Stomach (tissue), 9 donors: ENCODE results near the gene DOCK1. TPM values are rescaled to one million over a fixed set of nuclear protein-coding genes. Genes with fewer than 3 reads are reported as not detected.
A peak's percentile ranks its signal among the peaks of the same experiment; 100 is the strongest.

Experiments used
- DNase-seq, 2 donors: peaks; one replicate each; pipeline versions ENCODE4 v3.0.0 to v3.0.0-alpha.2; 2013 to 2019
- H3K27ac ChIP-seq, 5 donors: fragments of 200-600 bp in 4 of 5; sonication (generic) in 4 of 5; one replicate each; pipeline ENCODE4 v1.5.1; 2013 to 2019; ENCODE audit warnings: mild to moderate bottlenecking in 1 of 5, moderate library complexity in 1 of 5
- H3K27me3 ChIP-seq, 3 donors: fragments of 200-600 bp; sonication (generic); one replicate each; pipeline ENCODE4 v1.5.1; 2017 to 2019; ENCODE audit warnings: mixed run types in 1 of 3
- H3K36me3 ChIP-seq, 4 donors: fragments of 200-600 bp; sonication (generic); 1 replicate in 3 of 4; 2 replicates in 1 of 4; pipeline ENCODE4 v1.5.1; 2016 to 2019
- H3K4me1 ChIP-seq, 4 donors: fragments of 200-600 bp; sonication (generic); one replicate each; pipeline ENCODE4 v1.5.1; 2016 to 2019
- H3K4me3 ChIP-seq, 4 donors: fragments of 200-600 bp; sonication (generic) in 3 of 4; one replicate each; pipeline ENCODE4 v1.5.1; 2016 to 2019; ENCODE audit warnings: mild to moderate bottlenecking in 1 of 4
- H3K9me3 ChIP-seq, 4 donors: fragments of 200-600 bp; sonication (generic); one replicate each; pipeline ENCODE4 v1.5.1; 2016 to 2019
- CTCF ChIP-seq, 7 experiments: fragments of 450-650 bp in 4 of 7; fragments of 200-600 bp in 3 of 7; sonication (generic) in 3 of 7; IDR thresholded peaks; one replicate each; pipeline ENCODE4 v1.5.1; 2016 to 2019; ENCODE audit warnings: antibody characterized with exemption in 7 of 7, control low read depth in 2 of 7, mild to moderate bottlenecking in 1 of 7
- EP300 ChIP-seq: sonication (generic); formaldehyde crosslinking; IDR thresholded peaks from one replicate; pipeline ENCODE4 v1.6.1; 2017; ENCODE audit warnings: antibody characterized with exemption
- POLR2A ChIP-seq, 4 donors: fragments of 450-650 bp; IDR thresholded peaks; one replicate each; pipeline ENCODE4 v1.6.1; 2016; ENCODE audit warnings: antibody characterized with exemption in 4 of 4, control low read depth in 2 of 4, mild to moderate bottlenecking in 1 of 4, moderate library complexity in 1 of 4
- POLR2AphosphoS5 ChIP-seq, 3 donors: sonication (generic); formaldehyde crosslinking; IDR thresholded peaks; one replicate each; pipeline ENCODE4 v1.6.1; 2016; ENCODE audit warnings: antibody characterized with exemption in 3 of 3
- WGBS, 5 donors: extraction: QIAGEN DNeasy Blood & Tissue Kit in 3 of 5; methylation state at CpG; one replicate each; pipeline versions ENCODE4 v1.1.5 to v1.1.7; 2013 to 2018; 5-methylcytosine and 5-hydroxymethylcytosine counted together
- intact Hi-C: fragments of 100-400 bp; cut with DNase I; formaldehyde crosslinking; loops from one replicate; pipeline ENCODE4 v1.15.1; 2023; ENCODE audit warnings: low total_unique reads
- polyA plus RNA-seq, 3 donors: library from polyadenylated mRNA; stranded (reverse); fragments of 200-250 nt; gene quantifications; one replicate each; pipeline ENCODE4 v1.2.3, GENCODE V29; 2013
- total RNA-seq, 5 donors: library from RNA; depleted of rRNA; stranded (reverse); fragments of >200 nt; gene quantifications; one replicate each; pipeline versions ENCODE4 v1.1.0 to v1.2.3, GENCODE V29; 2014 to 2016
- donor health status: healthy with polysubstance abuse.
- donor health status: Bipolar disorder and iron deficiency.
- donor health status: healthy.

The DOCK1 gene
- total and polyA plus RNA-seq, 8 donors, result 8.4 to 114 (median 35.0) TPM

DNA sequence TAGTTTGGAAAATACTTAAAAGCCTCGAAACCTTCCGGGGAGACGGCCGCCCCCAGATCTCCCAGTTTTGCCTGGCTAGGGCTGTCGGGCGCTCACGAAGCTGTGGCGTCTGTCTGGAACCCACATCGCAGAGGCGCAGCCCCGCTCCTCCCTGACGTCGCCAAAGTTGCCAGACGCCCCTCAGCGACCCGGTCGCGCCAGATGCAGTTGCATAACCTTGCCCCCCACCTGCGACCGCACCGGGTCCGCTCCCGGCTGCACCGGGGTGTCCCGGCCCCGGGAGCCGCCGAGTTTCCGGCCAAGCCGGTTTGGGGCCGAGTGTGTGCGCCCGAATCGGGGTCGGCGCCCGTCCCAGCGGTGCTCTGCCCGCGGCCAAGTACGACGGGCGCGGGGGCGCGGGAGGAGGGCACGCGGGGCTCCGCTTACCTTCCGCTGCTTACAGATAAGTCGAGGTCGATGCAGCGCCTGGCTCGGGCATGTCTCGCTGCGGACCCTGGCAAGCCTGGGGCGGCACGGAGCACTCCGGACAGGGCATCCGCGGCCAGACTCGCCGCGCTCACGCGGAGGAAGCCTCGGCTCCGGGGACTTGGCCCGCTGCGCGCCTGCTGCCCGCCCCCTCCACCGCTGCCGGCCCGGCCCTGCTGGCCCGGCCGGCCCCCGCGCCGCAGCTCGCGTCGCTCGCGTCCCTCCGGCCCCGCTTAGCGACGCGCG, 290.5 kb downstream of the DOCK1 start:
- intact Hi-C loops, result no loop called here
- 1 to 2% (median 2%) methylated on average over 23 to 91 of the region's 91 CpGs for WGBS, 5 donors
- Histone ChIP-seq H3K4me3 (peak overlapping the region; percentile 41 to 57 (median 48)), H3K9me3 (no peaks in the 10 kb centered on the region), H3K27me3 (peaks cover 0 to 47% (median 13%) of the 10 kb centered on the region in 3 donors), H3K27ac (peak overlapping the region in 2 of 5 donors; percentile 20 to 34), H3K4me1 (peaks cover 16 to 27% (median 22%) of the 10 kb centered on the region in 4 donors), H3K36me3 (peaks cover 0 to 8% (median 3%) of the 10 kb centered on the region in 4 donors)
- no peak for TF ChIP-seq CTCF (IDR thresholded peaks at IDR 0.05)
- no peak for TF ChIP-seq POLR2AphosphoS5 (IDR thresholded peaks at IDR 0.05)
- no peak for TF ChIP-seq EP300
- no peak for TF ChIP-seq POLR2A (IDR thresholded peaks at IDR 0.05)
- peak in 1 of 2 donors; percentile 41 for DNase-seq

DNA sequence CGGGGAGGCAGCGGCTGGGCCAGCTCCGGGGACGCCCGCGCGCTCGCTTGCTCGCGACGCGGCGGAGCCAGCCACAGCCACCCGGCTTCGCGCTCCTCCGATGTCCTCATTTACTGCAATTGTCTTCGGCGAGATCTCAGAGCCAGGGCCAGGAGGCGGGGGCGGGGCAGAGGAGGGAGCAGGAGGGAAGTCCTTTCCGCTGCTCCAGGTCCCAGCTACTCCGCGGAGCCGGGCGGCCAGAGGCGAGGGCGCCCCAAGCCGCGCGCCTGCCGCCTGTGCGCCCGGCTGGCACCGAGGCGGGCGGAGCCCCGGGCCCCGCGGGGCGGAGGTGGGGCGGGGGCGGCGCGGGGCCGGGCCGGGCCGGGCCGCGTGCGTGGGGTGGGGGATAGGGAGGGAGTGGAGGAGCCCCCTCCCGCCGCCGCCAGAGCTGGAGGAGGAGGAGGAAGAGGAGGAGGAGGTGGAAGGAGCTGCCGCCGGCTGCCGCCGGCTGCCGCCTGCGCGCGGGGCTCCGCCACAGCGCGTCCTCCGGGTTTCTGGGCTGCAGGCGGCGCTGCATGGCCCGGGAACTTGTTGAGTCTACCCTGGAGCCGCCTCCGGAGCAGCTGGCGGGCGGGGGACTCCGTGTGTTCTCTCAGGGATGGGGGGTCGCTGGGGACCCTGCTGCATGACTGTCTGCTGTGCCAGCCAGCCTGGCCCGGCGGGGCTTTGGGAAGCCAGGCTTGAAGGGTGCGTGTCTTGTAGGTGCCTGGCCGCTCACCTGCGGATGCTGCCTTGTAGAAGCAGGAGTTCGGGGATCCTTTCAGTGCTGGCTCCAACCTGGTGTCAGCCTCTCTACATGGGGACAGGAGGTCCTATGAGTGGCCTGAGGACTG, 291.3 kb downstream of the DOCK1 start, which contains the start of gene INSYN2A:
Gene INSYN2A (minus strand): TSS at position 310 of the 872 bp plus-strand sequence. CDS start 20,196 bp downstream, outside the sequence.
- peaks cover 0 to 8% (median 3%) of the 10 kb centered on the region in 4 donors for H3K36me3 ChIP-seq
- no peaks in the 10 kb centered on the region for H3K9me3 ChIP-seq
- no peak for TF ChIP-seq EP300
- no peak for TF ChIP-seq CTCF (IDR thresholded peaks at IDR 0.05)
- TF ChIP-seq POLR2AphosphoS5 (IDR thresholded peaks at IDR 0.05), result no peak
- TF ChIP-seq POLR2A (IDR thresholded peaks at IDR 0.05), result no peak
- peaks cover 0 to 47% (median 13%) of the 10 kb centered on the region in 3 donors for H3K27me3 ChIP-seq
- DNase-seq, result peak in 1 of 2 donors; percentile 75
- peak within 1 kb of the TSS in 2 of 5 donors; percentile 20 to 34 for H3K27ac ChIP-seq
- intact Hi-C loops, result no loop called here
- 5 to 9% (median 8%) methylated on average over 38 to 81 of the region's 81 CpGs for WGBS, 5 donors
- H3K4me3 ChIP-seq, result peak within 1 kb of the TSS; percentile 41 to 57 (median 48)
- H3K4me1 ChIP-seq, result peaks cover 16 to 27% (median 22%) of the 10 kb centered on the region in 4 donors

- TF ChIP-seq POLR2AphosphoS5 (IDR thresholded peaks at IDR 0.05), result no peak
- no peak for TF ChIP-seq POLR2A (IDR thresholded peaks at IDR 0.05)
- TF ChIP-seq CTCF (IDR thresholded peaks at IDR 0.05), result no peak
- TF ChIP-seq EP300, result no peak
- no peak overlapping the region for H3K27ac ChIP-seq
- H3K4me1 ChIP-seq, result peaks cover 16 to 27% (median 22%) of the 10 kb centered on the region in 4 donors
- H3K36me3 ChIP-seq, result peaks cover 0 to 8% (median 3%) of the 10 kb centered on the region in 4 donors
- intact Hi-C loops, result no loop called here
- peak overlapping the region in 1 of 4 donors; percentile 44 for H3K4me3 ChIP-seq
- WGBS, 5 donors, result 60 to 76% (median 75%) methylated on average over 5 of the region's 5 CpGs
- no peaks in the 10 kb centered on the region for H3K9me3 ChIP-seq
- no peak for DNase-seq
- H3K27me3 ChIP-seq, result peaks cover 0 to 47% (median 13%) of the 10 kb centered on the region in 3 donors
These were observed 291.9 kb downstream of the DOCK1 start for GRCh38 chr10:127197154-127197432.

- Histone ChIP-seq H3K27me3 (peaks cover 0 to 44% (median 13%) of the 10 kb centered on the region in 3 donors), H3K36me3 (peaks cover 0 to 11% (median 4%) of the 10 kb centered on the region in 4 donors), H3K9me3 (no peaks in the 10 kb centered on the region), H3K4me3 (no peak overlapping the region), H3K4me1 (peaks cover 16 to 27% (median 22%) of the 10 kb centered on the region in 4 donors), H3K27ac (no peak overlapping the region)
- TF ChIP-seq CTCF (IDR thresholded peaks at IDR 0.05), result no peak
- no peak for TF ChIP-seq EP300
- TF ChIP-seq POLR2AphosphoS5 (IDR thresholded peaks at IDR 0.05), result no peak
- no peak for TF ChIP-seq POLR2A (IDR thresholded peaks at IDR 0.05)
- DNase-seq, result no peak
- intact Hi-C loops, result no loop called here
- 85 to 90% (median 89%) methylated on average over 5 of the region's 5 CpGs for whole genome bisulfite sequencing, 5 donors
These were observed 293.1 kb downstream of the DOCK1 start for GRCh38 chr10:127198307-127198706.
